HG03060 (cell line): ENCODE results near the gene MANSC1.
"Not testable (repeated sequence)": the region's sequence is repeated elsewhere in the genome, so short reads cannot be mapped to it uniquely, and the experiment has no call there.

Experiments
- ATAC-seq: cut with Tn5 transposase; IDR thresholded peaks from one replicate; pipeline ENCODE4 v1.9.1; 2021; ENCODE audit warnings: low read depth, moderate number of reproducible peaks; ENCODE audit not compliant: unreplicated experiment

The MANSC1 gene

DNA sequence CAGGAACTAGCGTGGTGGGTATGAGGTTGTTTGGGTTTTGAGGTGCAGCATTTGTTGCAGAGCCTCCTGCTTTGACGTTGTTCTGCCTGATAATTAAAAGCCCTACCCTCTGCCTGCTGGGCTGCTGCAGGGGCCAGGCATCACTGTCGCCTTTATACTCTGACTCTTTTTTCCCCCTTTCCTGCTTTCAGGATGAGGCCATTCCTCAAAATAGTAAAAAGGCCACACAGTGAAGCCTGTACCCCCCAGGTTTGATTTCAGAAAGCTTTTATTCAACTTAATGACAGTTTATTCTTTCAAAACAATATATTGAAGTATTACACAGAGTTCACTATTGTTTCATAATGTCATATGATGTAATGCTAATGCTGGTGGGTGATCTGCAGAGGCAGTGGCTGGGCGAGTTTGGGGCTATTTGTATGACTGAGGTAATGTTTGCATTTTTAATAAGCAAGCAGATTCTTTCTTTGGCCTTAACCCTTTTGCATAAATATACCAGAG lies 15.9 kb upstream of the MANSC1 start:
- no peak for ATAC-seq

DNA sequence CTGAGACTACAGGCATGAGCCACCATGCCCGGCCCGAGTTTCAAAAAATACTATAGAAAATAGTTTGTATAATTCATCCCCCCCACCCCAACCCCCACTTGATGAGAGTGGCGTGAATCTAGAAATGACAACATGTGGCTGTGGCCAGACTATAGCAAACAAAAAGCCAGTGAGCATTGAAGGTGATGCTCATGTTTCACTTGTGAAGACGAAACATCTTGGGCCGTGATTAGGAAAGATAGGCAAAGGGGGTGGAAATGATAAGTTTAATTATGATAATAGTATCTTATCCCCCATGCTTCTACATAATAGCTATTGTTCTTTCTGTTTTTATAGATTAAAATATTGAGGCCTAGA lies 15.4 kb upstream of the MANSC1 start:
- ATAC-seq: no peak

DNA sequence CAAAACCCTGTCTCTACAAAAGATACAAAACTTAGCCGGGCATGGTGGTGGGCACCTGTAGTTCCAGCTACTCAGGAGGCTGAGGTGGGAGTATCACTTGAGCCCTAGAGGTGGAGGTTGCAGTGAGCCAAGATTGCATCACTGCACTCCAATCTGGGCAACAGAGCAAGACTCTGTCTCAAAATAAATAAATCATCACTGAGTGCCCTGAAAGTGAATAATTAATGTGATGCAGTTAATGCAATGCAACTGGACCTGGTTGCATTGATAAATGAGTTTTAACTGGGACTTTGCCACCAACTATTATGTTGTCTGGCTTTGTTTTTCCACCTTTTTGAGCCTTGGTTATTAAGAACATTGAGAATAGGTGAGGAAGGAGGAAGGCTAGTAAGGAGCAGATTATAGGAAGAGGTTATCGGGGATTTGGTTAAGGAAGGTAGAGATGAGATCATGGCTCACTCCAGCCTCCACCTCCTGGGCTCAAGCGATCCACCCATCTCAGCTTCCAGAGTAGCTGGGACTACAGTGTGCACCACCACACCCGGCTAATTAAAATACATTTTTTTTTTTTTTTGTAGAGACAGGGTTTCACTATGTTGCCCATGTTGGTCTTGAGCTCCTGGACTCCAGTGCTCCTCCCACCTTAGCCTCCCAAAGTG lies 14.9 kb upstream of the MANSC1 start:
- no peak for ATAC-seq

DNA sequence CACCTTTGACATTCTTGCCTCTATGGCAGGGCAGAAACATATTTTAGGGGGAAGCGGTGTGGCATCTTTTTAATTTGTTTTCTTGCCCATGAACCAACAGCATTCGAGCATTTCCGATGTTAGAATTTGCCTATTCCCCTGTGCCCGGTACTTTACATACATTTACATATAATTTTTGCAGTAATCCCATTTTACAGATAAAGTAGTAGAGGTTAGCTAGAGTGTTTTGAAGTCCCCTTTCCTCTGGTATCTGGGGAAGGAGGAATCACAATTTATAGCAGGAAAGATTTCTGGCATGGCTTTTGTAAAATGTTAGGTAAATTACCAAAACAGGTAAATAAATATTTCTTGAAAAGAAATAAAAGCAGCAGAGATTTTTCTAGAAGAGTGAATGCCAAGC lies 8.5 kb upstream of the MANSC1 start:
- ATAC-seq: no peak

DNA sequence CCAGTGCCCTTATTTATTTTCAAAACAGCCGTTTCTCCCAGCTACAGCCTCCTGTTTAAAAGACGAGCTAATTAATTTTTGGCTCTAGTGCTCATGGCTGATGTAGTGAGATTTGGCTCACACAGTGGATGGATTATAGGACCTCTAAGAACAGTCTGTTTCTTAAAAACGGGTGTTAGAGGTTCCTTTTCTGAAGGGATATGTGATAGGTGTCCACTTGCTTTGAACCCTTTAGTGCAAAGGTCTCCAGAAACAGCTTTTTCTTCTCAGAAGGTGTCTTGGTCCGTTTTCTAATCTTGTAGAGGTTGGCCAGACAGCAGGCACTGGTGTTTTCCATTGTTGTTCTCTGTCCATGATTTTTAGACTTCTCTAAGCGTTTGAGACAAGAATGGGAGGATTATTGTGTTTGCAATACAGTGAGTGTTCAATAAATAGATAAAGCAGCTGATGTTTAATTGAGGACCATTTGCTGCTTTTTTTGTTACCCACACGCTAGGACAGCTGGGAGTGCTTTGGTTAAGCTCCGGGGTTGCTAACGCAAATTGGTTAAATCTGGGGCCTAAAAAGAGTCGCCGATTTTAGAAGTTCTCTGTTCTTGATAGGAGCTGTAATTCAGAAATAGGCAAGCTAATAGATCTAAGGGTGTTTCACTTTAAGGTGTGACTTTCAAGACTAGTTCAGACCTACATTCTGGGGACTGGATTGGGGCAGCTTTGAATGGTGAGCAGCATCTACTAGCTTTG lies 7.8 kb upstream of the MANSC1 start:
- no peak for ATAC-seq

DNA sequence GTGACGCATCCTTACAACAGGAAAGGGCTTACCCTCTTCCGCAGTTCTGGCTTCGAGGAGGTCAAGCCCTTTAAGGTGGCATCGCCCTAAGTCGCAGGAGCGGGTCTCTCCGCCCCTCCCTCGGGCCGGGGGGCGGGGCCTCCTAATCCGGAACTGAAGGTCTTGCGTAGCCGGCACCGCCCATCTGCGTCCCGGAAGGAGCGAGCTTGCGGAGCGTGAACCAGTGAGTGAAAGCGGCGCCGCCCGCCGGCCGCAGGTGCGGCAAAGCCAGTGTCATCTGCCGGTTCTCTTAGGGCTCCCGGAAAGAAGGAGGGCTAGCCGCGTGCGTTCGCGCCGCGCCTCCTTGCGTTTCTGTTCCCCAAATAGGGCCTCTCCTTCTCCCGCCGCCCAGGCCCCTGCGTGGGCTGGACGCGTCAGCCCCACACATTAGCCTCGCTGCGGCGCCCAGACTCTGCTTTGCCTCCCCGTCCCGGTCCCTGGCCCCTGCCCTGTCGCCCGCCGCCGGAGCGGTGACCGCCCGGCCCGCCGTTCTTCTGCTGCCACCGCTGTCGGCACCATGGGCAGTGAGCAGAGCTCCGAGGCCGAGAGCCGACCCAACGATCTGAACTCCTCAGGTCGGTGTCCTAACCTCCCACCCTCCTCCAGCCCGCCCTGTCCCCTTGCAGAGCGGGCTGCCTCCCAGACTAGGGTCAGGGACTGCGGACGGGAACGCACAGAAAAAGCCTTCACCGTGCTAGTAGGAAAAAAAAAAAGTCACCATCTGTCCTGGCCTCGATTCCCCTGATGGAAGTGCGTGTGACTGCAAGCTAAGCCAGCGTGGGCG lies 7.1 kb upstream of the MANSC1 start, which contains the start of gene BORCS5:
TSS of gene BORCS5 (plus strand) at position 183 of the 823 bp plus-strand sequence. CDS start at position 557, 374 bp downstream.
- ATAC-seq: peak; percentile 88

DNA sequence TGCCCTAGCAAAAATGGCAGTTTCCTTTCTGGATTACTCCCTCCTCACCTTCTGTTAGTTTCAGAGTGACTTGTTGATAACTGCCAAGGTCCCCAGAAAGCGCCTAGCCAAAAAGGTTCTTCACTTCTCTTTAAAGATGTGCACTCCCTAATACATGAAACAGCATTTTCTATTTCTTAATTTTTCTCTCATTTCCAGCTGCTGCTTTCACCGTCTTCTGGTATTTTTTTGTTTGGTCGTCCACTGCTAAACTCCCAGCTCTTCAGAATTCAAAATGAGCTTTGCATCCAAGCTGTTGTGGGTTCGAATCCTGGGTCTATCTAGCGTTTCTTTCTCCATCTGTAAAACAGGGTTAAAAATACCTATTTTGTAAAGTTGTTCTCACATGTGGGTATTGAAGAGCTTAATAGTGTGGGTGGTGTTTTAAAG lies 6.4 kb upstream of the MANSC1 start:
- no peak for ATAC-seq

DNA sequence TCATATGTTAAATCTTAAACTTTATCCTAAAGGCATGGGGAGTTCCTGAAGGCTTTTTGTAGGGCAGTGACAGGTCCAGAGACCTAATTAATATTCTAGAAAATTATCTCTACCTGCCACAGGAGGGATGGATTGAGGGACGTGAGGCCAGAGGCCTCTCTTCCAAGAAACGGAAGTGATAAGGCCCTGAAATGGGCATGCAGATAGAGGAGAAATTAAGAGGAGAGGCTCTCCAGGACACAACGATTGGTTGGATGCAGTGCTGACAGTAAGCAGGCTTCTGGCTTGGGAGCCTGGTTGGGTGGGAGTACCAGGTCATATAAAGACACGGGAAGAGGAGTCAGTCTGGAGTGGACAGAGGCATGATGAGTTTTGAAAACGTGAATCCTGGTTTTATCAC lies 3.8 kb upstream of the MANSC1 start:
- ATAC-seq: no peak

DNA sequence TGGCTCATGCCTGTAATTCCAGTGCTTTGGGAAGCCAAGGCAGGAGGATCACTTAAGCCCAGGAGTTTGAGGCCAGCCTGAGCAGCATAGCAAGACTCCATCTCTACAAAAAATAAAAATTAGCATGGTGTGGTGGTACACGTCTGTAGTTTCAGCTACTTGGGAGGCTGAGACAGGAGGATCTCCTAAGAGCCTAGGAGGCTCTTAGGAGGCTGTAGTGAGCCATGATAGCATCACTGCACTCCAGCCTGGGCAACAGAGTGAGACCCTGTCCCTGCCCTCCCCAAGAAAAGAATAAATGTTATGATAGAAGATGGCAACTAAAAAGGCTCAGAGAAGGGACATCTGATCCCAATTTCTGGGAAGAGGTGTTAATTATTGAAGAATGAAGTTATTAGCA lies 3.2 kb upstream of the MANSC1 start:
- ATAC-seq: no peak

DNA sequence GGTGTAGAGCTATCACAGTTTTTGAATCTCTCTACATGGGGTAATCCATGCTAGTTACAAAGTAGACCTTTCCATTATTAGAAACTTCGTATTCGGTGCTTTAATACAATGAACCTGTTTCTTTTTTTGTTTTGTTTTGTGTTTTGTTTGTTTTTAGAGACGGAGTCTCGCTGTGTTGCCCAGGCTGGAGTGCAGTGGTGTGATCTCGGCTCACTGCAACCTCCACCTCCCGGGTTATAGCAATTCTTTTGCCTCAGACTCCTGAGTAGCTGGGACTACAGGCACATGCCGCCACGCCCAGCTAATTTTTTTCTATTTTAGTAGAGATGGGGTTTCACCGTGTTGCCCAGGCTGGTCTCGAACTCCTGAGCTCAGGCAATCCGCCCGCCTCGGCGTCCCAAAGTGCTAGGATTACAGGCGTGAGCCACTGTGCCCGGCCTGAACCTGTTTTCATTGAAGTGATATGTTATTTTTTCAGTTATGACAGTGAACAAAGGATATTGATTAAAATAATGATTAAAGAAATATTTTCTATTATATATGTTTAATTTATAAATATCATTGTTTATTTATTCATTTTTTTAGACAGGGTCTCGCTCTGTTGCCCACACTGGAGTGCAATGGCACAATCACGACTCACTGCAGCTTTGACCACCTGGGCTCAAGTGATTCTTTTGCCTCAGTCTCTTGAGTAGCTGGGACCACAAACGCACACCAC lies 1.6 kb upstream of the MANSC1 start:
- not testable (repeated sequence) for ATAC-seq

DNA sequence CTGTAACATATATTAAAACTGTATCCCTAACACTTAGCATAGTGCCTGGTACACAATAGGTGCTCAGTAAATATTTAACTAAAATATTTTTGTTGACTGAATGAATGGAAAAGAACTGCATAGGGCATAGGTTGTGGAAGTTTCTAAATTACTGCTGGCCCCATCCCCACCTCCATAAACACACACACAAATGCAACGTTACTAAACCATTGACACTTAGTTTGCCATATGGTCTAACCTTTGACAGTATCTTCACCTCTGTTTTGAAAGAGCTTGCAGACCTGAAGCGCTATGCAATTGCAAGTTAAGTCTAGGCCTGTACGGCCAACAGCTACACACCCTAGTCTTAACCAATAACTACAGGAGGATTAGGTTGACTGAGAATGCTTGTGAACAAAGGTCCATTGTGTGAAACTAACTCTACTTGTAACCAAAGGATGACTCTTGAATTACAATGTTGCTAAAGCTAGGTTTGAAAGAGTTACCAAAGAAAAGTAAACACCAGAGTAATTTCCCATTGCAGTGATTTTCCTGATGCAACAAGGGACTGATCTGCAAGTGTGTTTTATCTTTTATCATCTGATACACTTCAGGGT lies 924 bp upstream of the MANSC1 start:
- ATAC-seq: no peak

DNA sequence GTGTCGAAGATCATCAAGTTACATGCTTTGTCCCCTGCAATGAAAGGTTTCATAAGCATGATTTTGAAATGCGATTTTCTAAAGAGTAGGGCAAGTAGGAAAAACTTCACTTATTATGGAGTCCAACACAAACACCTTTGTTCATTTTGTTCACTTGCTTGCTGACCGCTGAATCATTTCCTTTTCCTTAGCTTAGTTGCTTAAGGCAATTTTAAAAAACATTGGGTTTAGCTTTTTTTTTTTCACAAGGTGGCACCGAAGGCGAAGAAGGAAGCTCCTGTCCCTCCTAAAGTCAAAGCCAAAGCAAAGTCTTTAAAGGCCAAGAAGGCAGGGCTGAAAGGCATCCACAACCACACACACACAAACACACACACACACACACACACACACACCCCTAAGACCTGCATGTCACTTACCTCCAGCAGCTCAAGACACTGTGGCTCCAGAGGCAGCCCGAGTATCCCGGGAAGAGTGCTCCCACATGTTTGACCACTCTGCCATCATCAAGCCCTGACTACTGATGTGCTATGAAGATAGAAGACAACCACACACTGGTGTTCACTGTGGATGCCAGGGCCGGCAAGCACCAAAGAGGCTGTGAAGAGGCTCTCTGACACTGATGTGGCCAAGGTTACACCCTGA lies 11.4 kb downstream of the MANSC1 start:
- no peak for ATAC-seq

DNA sequence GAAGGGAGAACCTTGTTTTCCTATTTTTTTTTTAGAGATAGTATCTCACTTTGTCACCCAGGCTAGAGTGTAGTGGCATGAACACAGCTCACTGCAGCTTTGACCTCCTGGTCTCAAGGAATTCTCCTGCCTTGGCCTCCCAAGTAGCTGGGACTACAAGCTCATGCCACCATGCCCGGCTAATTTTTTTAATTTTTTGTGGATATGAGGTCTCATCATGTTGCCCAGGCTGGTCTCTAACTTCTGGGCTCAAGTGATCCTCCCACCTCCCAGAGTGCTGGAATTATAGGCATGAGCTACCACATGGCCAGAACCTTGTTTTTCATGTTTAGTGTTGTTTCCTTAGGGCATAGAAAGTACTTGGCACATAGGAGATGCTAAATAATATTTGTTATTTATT lies 13.5 kb downstream of the MANSC1 start:
- ATAC-seq: no peak

DNA sequence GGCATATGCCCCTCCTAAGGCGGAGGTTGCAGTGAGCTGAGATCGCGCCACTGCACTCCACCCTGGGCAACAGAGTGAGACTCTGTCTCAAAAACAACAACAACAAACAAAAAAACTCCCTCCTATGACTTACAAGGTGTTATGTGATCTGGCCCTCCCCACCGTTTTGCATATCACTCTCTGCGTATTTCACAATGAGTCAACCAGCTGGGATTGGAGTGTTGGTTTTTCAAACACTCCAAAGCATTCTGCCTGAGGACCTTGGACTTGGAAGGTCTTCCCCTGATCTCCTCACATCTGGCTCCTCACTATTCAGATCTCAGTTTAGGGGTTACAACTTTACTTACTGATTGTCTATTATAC lies 14.0 kb downstream of the MANSC1 start:
- ATAC-seq: peak; percentile 74

DNA sequence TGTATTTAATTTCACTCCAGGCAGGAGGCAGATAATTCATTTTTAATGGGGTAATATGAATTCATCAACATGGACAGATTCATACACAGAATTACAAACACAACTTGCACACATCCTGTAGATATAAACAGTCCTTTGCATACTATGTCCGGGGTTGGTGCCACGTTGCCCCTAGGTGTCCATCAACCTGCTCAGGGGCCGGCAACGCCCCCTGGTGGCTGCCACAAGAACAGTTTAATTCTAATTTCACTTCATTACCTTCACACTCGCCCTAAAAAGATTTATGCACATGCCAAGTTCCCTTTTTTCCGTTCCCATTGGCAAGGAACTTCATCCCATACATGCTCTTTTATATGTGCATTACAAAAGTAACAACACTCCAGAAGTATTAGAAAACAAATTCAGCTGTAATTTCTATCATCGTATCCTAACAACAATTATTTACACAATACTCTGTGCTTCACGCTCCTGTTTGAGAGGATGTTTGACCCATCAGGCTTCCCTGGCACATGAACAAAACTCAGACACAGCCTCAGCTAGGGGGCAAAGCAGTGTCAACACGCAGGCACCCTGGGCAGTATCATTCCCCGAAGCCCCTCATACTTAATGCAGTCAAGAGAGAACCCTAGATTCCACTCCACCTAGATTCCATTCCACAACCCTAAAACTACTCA lies 15.5 kb downstream of the MANSC1 start:
- no peak for ATAC-seq

DNA sequence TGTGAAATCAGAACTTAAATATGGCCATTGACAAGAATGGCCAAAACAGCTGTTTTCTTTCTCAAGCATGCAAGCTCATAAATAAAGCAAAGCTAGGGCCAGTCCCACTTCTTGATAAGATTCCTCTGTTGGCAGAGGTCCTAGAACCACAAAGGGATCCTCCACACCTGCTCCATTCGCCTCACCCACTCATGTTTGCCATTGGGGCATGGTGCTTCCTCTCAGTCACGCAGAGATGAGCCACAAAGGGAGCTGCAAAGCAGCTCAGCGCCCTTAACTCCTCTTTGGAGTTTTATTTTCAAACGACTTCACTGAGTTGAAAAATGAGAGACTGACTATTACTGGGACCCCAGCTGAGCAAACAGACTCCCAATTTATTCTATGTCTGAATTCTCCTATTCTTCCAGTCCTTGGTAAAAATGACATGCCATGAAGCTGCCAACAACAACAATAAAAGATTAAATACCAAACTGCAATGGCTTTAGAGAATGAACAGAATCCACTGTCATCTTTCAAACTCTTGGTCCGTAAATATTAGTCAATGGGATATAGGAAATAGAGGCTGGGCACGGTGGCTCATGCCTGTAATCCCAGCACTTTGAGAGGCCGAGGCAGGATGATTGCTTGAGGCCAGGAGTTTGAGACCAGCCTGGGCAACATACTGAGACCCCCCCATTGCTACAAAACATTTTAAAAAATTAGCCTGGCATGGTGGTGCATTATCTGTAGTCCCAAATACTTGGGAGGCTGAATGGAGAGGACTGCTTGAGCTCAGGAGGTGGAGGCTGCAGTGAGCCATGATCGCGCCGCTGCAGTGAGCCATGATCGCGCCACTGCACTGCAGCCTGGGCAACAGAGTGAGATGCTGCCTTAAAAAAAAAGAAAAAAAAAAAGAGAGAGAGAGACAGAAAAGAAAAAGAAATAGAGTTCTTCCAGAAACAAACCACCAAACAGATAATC lies 16.4 kb downstream of the MANSC1 start:
- ATAC-seq: no peak

DNA sequence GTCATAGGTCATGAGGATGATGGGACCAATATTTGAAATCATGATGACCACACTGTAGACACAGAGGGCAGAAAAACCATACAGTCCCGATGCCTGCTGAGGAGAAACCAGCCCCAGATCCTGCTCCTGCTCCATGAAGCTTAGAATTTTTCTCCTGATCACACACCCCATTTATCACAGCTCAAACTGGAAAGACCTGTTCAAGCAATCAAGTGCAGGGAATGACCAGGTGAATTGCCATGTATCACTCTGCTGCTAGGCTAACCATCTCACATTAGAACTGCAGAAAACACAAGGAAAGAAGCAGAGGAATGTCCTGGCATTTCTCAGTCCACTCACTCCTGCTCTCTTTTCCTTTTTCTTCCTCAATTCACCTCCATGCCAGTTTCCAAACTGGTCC lies 18.1 kb downstream of the MANSC1 start:
- ATAC-seq: no peak

DNA sequence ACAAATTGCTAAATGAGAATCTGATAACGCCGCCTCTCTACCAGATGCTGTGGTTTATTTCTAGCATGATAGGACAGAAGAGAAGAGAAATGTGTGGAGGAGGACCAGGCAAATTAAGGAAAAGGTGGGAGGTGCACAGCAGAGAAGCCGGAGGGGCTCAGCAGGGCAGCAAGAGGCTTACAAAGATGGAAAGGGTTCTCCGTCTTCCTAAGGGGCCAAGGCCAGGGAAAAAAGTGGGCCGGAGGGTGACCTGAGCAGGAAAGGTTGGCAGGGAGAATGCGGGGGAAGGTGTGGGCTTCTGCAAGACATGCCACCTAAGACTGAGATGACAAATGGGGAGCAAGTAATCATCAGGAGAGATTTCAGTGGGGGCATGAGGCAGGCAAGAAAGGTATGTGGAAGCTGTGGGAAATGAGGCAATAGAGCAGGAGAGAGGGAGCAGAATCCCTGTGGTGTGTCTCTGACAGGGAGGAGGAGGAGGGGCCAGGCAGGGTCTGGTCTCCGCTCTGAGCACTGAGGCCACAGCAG lies 18.7 kb downstream of the MANSC1 start:
- ATAC-seq: no peak
